ENCODE measurements around the gene HSD17B12.

GRCh38 chr11:43737201-43737590 lies 56.7 kb downstream of the HSD17B12 start:
- TF ChIP-seq CTCF (IDR thresholded peaks at IDR 0.05) (no peak), POLR2AphosphoS5 (IDR thresholded peaks at IDR 0.05) (no peak), POLR2A (IDR thresholded peaks at IDR 0.05) (no peak)
